Measurements from ENCODE around the gene TNFAIP8. TPM values are rescaled to one million over a fixed set of nuclear protein-coding genes. Genes with fewer than 3 reads are reported as not detected.
"Not testable (repeated sequence)": the region's sequence is repeated elsewhere in the genome, so short reads cannot be mapped to it uniquely, and the experiment has no call there.

The TNFAIP8 gene
- total RNA-seq, 1 donor from 2014 or later, result 40.6 TPM

DNA sequence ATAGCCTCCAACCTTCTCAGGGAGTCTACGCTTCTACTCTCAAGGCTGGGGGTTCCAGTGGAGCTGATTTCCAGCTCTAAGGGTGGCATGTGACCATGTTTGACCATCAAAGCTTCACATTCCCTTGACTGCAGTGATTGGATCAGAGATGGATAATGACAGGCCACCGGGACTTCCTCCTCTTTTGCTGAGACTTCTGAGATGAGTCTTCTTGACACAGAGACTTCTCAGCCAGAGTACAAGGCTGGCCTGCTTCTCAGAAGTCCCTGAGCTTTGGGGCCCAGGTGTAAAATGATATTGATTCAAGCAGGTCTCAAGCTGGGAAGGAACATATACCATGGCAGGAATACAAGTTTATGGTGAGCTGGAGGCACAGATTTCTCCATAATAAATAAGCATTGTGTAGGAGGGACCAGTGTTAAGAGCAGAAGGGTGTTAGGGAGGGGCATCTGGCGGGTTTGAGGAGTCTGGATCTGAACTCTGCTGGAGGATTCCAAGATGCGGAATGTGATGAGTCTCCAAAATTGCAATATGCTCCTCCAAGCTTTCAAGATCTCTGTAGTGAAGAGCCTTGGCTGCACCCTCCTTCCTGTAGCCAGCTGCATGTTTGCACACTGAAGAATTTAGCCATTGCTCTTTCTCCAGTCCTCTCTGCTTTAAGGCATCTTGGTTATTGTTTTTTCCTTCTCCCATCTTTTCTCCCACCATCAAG is 54.8 kb downstream of the TNFAIP8 start:
- no peaks in the 10 kb centered on the region for H3K4me1 ChIP-seq
- H4K20me1 ChIP-seq (ENCODE audit: low read depth), result no peaks in the 10 kb centered on the region
- H3K4me3 Mint-ChIP-seq, result no peak overlapping the region
- H3K4me1 Mint-ChIP-seq, result peaks cover 3% of the 10 kb centered on the region
- no peak overlapping the region for H3K4me3 ChIP-seq
- H3K9me3 Mint-ChIP-seq, result no peaks in the 10 kb centered on the region
- no peaks in the 10 kb centered on the region for H3F3A ChIP-seq (ENCODE audit: low read depth)
- no peak for DNase-seq (ENCODE audit: low spot score)
- no peak overlapping the region for H3K27ac ChIP-seq
- H3K9ac ChIP-seq, result no peak overlapping the region
- no peak overlapping the region for H2AFZ ChIP-seq (replicated peaks)
- no peak overlapping the region for H3K27ac Mint-ChIP-seq
- H3K27me3 Mint-ChIP-seq (ENCODE audit: insufficient read depth, low read depth), result peaks cover 2% of the 10 kb centered on the region
- no peak overlapping the region for H3K4me2 ChIP-seq
- no peaks in the 10 kb centered on the region for H3K27me3 ChIP-seq
- H3K9me3 ChIP-seq (ENCODE audit: low read depth), result no peaks in the 10 kb centered on the region
- H3K79me2 ChIP-seq (ENCODE audit: low read depth), result no peaks in the 10 kb centered on the region
- H3K36me3 Mint-ChIP-seq, result no peaks in the 10 kb centered on the region
- TF ChIP-seq EZH2 (IDR thresholded peaks at IDR 0.05), result no peak
- no peak for TF ChIP-seq EZH2phosphoT487 (IDR thresholded peaks at IDR 0.05)
- TF ChIP-seq, protein P1, sequence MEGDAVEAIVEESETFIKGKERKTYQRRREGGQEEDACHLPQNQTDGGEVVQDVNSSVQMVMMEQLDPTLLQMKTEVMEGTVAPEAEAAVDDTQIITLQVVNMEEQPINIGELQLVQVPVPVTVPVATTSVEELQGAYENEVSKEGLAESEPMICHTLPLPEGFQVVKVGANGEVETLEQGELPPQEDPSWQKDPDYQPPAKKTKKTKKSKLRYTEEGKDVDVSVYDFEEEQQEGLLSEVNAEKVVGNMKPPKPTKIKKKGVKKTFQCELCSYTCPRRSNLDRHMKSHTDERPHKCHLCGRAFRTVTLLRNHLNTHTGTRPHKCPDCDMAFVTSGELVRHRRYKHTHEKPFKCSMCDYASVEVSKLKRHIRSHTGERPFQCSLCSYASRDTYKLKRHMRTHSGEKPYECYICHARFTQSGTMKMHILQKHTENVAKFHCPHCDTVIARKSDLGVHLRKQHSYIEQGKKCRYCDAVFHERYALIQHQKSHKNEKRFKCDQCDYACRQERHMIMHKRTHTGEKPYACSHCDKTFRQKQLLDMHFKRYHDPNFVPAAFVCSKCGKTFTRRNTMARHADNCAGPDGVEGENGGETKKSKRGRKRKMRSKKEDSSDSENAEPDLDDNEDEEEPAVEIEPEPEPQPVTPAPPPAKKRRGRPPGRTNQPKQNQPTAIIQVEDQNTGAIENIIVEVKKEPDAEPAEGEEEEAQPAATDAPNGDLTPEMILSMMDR (IDR thresholded peaks at IDR 0.05), result no peak
- no peaks in the 10 kb centered on the region for H3K36me3 ChIP-seq

DNA sequence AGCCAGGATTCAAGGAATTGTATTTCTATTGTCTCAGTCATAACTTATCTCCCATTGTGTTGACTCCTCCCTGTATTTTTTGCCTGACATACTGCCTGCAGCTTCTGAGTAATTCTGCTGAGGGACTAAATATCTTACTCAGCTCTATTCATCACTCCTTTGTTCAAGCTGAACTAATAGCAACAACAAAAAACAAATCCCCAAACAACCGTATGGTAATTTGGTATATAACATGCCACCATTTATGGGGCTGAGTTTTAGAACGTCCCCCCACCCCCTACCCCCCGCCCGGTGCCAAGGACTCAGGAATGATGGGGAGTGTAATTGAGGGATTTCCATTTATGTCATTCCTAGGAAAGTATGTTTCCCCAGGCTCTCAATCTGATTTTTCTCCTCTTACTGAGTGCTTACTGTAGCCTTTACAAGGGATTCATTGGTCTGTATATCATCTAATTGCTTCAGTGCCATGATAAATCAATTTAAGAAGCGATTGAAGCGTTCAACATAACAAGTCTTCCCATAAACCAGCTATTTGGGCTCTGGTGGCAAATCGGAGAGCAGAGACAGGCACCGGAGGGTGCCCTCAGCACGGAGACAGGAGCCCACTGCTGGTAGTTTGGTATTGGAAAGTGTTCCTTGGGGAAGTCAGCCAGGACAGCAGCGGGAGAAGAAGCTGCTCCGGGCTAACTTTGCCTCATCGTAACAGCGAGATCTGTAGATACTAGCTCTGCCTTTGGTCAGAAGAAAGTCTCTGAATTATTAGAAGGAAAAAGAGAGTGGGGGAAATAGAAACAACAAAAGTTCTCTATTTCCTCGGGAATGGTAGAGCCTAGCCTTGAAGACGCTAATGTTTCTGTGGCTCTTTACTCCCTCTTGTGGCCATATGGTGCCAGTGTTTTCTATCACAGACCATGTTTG is 55.8 kb downstream of the TNFAIP8 start:
- TF ChIP-seq EZH2 (IDR thresholded peaks at IDR 0.05) (no peak), EZH2phosphoT487 (IDR thresholded peaks at IDR 0.05) (no peak)
- TF ChIP-seq, protein P1 (IDR thresholded peaks at IDR 0.05), result peak; percentile 97
- H3K27ac ChIP-seq, result no peak overlapping the region
- no peaks in the 10 kb centered on the region for H3K27me3 ChIP-seq

DNA sequence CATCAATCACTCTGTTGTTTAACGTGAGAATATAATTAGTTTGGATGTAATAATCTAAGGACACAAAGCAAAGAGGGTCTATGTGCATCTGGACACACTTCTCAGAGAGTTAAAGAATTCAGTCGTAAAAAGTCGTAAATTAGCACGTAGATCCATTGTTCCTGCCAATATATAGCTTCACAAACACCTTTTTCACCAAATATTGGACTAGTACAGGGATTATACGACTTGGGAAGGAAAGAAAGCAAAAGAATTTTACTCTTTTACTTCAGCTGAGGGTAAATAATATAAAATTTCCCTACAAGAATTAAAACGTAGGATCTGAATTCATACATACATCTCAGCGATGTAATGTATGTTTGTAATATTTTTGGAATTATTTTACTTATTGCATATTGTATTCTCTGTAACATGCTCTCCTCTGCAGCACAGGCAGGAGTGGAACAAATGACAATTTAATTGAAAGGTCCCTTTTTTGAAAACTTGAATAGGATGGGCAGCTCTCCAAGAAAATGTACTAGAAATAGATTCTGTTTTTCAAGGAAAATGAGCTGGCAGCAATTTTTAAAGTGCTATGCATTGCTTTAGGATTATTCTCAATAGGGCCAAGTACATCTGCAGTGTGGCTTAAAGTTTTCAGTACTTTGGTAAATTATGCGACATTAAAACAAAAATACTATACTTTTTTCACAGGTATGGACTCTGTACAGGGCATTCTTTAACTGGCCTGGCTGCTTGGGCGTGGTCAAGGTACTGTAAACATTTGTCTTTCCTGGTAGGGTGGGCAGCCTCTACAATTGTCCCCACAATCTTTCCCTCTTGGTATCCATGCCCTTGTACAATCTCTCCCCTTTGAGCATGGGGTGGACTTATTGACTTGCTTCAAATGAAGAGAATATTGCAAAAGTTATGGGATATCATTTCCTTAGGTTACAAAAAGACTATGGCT is 56.7 kb downstream of the TNFAIP8 start:
- Histone ChIP-seq H3K27me3 (no peaks in the 10 kb centered on the region), H3K4me3 (peak overlapping the region; percentile 55), H3K27ac (no peak overlapping the region), H3K4me1 (peaks cover 3% of the 10 kb centered on the region), H3K9me3 (ENCODE audit: low read depth) (no peaks in the 10 kb centered on the region), H3K9ac (no peak overlapping the region), H4K20me1 (ENCODE audit: low read depth) (no peaks in the 10 kb centered on the region), H3F3A (ENCODE audit: low read depth) (peaks cover 1% of the 10 kb centered on the region), H3K79me2 (ENCODE audit: low read depth) (no peaks in the 10 kb centered on the region), H2AFZ (replicated peaks) (peak overlapping the region; percentile 97), H3K36me3 (no peaks in the 10 kb centered on the region), H3K4me2 (peak overlapping the region; percentile 75)
- Mint-ChIP-seq H3K27ac (peak overlapping the region; percentile 97), H3K4me3 (peak overlapping the region; percentile 92), H3K36me3 (no peaks in the 10 kb centered on the region), H3K27me3 (ENCODE audit: insufficient read depth, low read depth) (peaks cover 4% of the 10 kb centered on the region), H3K9me3 (peaks cover 2% of the 10 kb centered on the region), H3K4me1 (peaks cover 3% of the 10 kb centered on the region)
- TF ChIP-seq EZH2phosphoT487 (IDR thresholded peaks at IDR 0.05) (no peak), EZH2 (IDR thresholded peaks at IDR 0.05) (no peak)
- TF ChIP-seq, protein P1 (IDR thresholded peaks at IDR 0.05), result no peak
- no peak for DNase-seq (ENCODE audit: low spot score)

More for the DNA sequence above, 55.8 kb downstream of the TNFAIP8 start:
- DNase-seq (ENCODE audit: low spot score), result peak; percentile 72
- Mint-ChIP-seq H3K4me3 (peak overlapping the region; percentile 92), H3K27ac (peak overlapping the region; percentile 97), H3K27me3 (ENCODE audit: insufficient read depth, low read depth) (peaks cover 2% of the 10 kb centered on the region), H3K4me1 (peaks cover 3% of the 10 kb centered on the region), H3K36me3 (no peaks in the 10 kb centered on the region), H3K9me3 (no peaks in the 10 kb centered on the region)
- Histone ChIP-seq H3K36me3 (no peaks in the 10 kb centered on the region), H3K79me2 (ENCODE audit: low read depth) (no peaks in the 10 kb centered on the region), H3K4me2 (peak overlapping the region; percentile 75), H4K20me1 (ENCODE audit: low read depth) (no peaks in the 10 kb centered on the region), H3F3A (ENCODE audit: low read depth) (no peaks in the 10 kb centered on the region), H2AFZ (replicated peaks) (peak overlapping the region; percentile 97), H3K4me3 (peak overlapping the region; percentile 55), H3K9ac (no peak overlapping the region), H3K9me3 (ENCODE audit: low read depth) (no peaks in the 10 kb centered on the region), H3K4me1 (no peaks in the 10 kb centered on the region)

DNA sequence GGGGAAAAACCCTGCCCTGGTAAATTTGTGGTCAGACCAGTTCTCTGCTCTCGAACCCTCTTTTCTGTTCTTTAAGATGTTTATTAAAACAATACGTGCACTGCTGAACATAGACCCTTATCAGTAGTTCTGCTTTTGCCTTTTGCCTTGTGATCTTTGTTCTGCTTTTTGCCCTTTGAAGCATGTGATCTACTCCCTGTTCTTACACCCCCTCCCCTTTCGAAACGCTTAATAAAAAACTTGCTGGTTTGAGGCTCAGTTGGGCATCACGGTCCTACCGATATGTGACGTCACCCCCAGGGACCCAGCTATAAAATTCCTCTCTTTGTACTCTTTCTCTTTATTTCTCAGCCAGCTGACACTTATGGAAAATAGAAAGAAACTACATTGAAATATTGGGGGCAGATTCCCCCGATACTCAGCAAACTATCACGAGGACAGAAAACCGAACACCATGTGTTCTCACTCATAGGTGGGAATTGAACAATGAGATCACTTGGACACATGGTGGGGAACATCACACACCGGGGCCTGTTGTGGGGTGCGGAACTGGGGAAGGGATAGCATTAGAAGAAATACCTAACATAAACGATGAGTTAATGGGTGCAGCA is 58.4 kb downstream of the TNFAIP8 start:
- not testable (repeated sequence) for DNase-seq (ENCODE audit: low spot score); H3K79me2 ChIP-seq (ENCODE audit: low read depth); H3K9me3 Mint-ChIP-seq; H3K27ac Mint-ChIP-seq; H3K4me1 Mint-ChIP-seq; H3F3A ChIP-seq (ENCODE audit: low read depth); H3K9ac ChIP-seq; H3K4me3 Mint-ChIP-seq; H3K27ac ChIP-seq; H3K9me3 ChIP-seq (ENCODE audit: low read depth); H2AFZ ChIP-seq (replicated peaks); H3K27me3 ChIP-seq; H3K36me3 Mint-ChIP-seq; H3K36me3 ChIP-seq; H3K4me3 ChIP-seq; H3K27me3 Mint-ChIP-seq (ENCODE audit: insufficient read depth, low read depth); H4K20me1 ChIP-seq (ENCODE audit: low read depth); H3K4me2 ChIP-seq
- peaks cover 13% of the 10 kb centered on the region for H3K4me1 ChIP-seq

Measured in neural progenitor cell (in vitro differentiated cells).